Measurements from ENCODE around the gene PER1. TPM values are rescaled to one million over a fixed set of nuclear protein-coding genes. Genes with fewer than 3 reads are reported as not detected.
A peak's percentile ranks its signal among the peaks of the same experiment; 100 is the strongest.

Gene PER1
- total and polyA plus RNA-seq, 9 of the 15 experiments (the other 6 are each of a cell fraction or from before 2014, with no cell fraction given) = 0.13 to 26.0 (median 3.4) TPM

- TF ChIP-seq, protein P1, sequence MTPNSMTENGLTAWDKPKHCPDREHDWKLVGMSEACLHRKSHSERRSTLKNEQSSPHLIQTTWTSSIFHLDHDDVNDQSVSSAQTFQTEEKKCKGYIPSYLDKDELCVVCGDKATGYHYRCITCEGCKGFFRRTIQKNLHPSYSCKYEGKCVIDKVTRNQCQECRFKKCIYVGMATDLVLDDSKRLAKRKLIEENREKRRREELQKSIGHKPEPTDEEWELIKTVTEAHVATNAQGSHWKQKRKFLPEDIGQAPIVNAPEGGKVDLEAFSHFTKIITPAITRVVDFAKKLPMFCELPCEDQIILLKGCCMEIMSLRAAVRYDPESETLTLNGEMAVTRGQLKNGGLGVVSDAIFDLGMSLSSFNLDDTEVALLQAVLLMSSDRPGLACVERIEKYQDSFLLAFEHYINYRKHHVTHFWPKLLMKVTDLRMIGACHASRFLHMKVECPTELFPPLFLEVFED (CRISPR knock-in tag; conservative IDR thresholded peaks at IDR 0.05) = peak; percentile 51; the same call in 1 of the 2 replicates
- TF ChIP-seq MXI1 (IDR thresholded peaks at IDR 0.05; ENCODE audit: low read depth, low read length) = peak; percentile 45
- TF ChIP-seq FOXP1 (CRISPR knock-in tag; IDR thresholded peaks at IDR 0.05) = no peak
- TF ChIP-seq CREBBP (IDR thresholded peaks at IDR 0.05; ENCODE audit: low read depth, low read length) = no peak
- TF ChIP-seq BRF1 (IDR thresholded peaks at IDR 0.05; ENCODE audit: borderline replicate concordance, extremely low read depth, insufficient read length) = peak; percentile 17
- TF ChIP-seq DPF2 (IDR thresholded peaks at IDR 0.05) = no peak; the same call in 1 of the 2 replicates
- TF ChIP-seq OTX1 (CRISPR knock-in tag; IDR thresholded peaks at IDR 0.05) = 0 out of 2 replicates have a peak, but pooled peaks have one; percentile 22
- 0 out of 4 replicates have a peak, but pooled peaks of 1 of the 2 experiments have one; percentile 15 for TF ChIP-seq ARNT (IDR thresholded peaks at IDR 0.05)
- no peak for TF ChIP-seq NR2C1 (IDR thresholded peaks at IDR 0.05)
- TF ChIP-seq NR2C1 (tag; IDR thresholded peaks at IDR 0.05) = no peak
- no peak for TF ChIP-seq SIX5 (IDR thresholded peaks at IDR 0.05; ENCODE audit: borderline replicate concordance in 1 of 2, insufficient read depth in 1 of 2, low read depth in 1 of 2, low read length in 2 of 2)
- no peak for TF ChIP-seq MCM3 (IDR thresholded peaks at IDR 0.05)
- peak; percentile 55; the same call in 1 of the 2 replicates for TF ChIP-seq ZBTB33 (CRISPR knock-in tag; IDR thresholded peaks at IDR 0.05)
- TF ChIP-seq, protein P2, sequence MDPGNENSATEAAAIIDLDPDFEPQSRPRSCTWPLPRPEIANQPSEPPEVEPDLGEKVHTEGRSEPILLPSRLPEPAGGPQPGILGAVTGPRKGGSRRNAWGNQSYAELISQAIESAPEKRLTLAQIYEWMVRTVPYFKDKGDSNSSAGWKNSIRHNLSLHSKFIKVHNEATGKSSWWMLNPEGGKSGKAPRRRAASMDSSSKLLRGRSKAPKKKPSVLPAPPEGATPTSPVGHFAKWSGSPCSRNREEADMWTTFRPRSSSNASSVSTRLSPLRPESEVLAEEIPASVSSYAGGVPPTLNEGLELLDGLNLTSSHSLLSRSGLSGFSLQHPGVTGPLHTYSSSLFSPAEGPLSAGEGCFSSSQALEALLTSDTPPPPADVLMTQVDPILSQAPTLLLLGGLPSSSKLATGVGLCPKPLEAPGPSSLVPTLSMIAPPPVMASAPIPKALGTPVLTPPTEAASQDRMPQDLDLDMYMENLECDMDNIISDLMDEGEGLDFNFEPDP (CRISPR knock-in tag; IDR thresholded peaks at IDR 0.05) = no peak
- peak; percentile 94 for TF ChIP-seq MYBL2 (IDR thresholded peaks at IDR 0.05; ENCODE audit: low read depth)
- no peak for TF ChIP-seq MYBL2 (CRISPR knock-in tag; IDR thresholded peaks at IDR 0.05; ENCODE audit: borderline replicate concordance)
- TF ChIP-seq TAF15 (IDR thresholded peaks at IDR 0.05; ENCODE audit: low read depth, low read length) = no peak
- no peak for TF ChIP-seq CBFB (CRISPR knock-in tag; IDR thresholded peaks at IDR 0.05)
- TF ChIP-seq ESRRA (IDR thresholded peaks at IDR 0.05; ENCODE audit: borderline replicate concordance, low read depth) = 0 out of 2 replicates have a peak, but pooled peaks have one; percentile 34
- TF ChIP-seq, protein P3, sequence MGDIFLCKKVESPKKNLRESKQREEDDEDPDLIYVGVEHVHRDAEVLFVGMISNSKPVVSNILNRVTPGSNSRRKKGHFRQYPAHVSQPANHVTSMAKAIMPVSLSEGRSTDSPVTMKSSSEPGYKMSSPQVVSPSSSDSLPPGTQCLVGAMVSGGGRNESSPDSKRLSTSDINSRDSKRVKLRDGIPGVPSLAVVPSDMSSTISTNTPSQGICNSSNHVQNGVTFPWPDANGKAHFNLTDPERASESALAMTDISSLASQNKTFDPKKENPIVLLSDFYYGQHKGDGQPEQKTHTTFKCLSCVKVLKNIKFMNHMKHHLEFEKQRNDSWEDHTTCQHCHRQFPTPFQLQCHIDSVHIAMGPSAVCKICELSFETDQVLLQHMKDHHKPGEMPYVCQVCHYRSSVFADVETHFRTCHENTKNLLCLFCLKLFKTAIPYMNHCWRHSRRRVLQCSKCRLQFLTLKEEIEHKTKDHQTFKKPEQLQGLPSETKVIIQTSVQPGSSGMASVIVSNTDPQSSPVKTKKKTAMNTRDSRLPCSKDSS (IDR thresholded peaks at IDR 0.05; ENCODE audit: low read depth, partially characterized antibody) = no peak
- TF ChIP-seq TARDBP (IDR thresholded peaks at IDR 0.05) = peak; percentile 54; the same call in 1 of the 2 replicates
These were observed 35.5 kb upstream of the PER1 start (continued) for GRCh38 chr17:8187517-8188262.

Measured in K562 (cell line).